HG03520 (cell line): Measurements from ENCODE around the gene NEK6.

Experiments used
- ATAC-seq: cut with Tn5 transposase; IDR thresholded peaks from one replicate; pipeline ENCODE4 v1.9.1; 2021; ENCODE audit warnings: mild to moderate bottlenecking, moderate library complexity; ENCODE audit not compliant: unreplicated experiment

NEK6 gene

DNA sequence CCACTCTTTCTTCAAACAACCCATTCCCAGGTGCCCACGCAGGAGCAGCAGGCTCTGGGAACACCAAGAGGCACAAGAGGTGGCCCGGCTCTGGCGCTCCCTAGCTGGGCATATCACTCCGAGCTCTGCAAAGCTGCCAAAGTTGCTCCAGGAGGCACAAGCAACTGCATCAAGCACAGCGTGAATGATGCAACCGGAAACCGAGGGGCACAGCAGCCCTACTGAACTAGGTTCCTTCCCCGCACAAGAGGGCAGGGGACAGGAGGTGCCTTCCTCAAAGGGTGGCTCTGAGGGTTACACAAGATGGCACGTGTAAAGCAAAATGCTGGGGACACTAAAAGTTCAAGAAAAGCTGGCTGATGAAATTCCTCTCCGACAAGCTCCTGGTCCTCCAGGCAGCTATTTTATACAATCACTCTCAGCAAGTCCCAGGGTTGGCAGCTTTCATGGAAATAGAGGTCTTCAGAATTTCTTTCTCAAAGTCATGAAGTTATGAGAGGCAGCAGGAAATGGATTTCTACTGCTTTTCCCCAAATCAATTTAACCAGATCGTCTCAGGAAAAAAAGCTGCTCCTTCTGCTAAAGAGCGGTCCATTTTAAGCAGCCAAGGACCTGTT is 134.6 kb downstream of the NEK6 start:
- no peak for ATAC-seq

DNA sequence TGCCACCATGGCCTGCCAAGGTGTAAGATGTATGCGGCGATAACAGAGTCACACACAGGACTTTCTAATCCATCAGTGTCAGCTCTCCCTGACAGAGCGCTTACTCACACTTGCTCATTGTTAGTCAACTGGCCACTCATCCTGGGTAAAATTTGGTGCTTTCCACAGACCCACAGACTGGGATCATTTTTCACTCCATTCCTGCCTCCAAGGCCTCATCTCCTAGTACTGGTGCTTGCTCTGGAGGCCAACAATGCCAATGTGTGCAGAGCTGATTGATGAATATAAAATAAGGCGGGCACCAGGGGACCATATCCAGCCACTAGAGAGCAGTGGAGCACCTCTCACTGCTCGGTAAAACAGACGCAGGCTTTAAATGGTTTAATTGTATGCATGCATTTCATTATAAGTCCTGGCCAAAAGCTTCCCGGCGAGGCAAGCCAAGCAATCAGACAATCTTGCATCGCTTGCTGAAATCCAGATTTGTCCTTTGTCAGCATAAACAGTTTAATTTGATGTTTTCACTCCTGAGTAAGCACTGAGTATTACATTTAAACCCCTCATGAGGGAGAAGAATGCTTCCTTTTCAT is 135.2 kb downstream of the NEK6 start:
- ATAC-seq = no peak

DNA sequence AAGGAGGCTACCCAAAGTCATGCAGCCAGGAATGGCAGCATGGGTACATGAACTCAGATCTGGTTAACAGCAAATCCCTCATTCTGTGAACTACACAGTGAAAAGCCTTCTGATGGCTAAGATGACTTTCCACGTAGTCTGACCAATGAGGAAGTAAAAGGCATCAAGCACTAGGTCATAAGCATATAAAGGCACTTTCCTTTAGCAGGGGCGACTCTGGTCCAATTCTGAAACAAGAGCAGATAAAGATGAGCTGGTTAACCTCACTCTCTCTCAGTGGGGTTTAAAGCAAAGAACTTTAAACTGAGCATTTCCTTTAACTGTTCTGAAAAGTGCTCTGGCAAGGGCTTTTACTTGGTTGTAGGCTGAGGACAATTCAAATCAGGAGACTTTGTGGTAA is 136.4 kb downstream of the NEK6 start:
- ATAC-seq = no peak

DNA sequence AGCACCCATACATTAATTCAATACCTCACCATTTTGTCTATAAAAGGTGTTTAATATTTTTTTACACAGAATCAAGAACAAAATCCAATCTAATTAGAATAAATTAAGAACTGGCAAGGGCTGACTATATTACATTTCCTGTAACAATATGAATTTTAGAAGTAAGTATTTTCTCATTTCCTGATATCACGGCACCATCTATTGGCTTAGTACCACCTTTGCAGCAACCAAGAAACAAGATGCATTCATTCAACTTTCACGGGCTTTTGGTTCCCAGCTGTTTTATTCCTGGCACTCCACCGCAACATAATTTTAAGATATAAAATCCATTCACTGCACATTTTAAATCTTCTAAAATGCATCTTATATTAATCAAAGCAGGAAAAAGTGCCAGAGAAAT is 136.8 kb downstream of the NEK6 start:
- ATAC-seq = no peak

DNA sequence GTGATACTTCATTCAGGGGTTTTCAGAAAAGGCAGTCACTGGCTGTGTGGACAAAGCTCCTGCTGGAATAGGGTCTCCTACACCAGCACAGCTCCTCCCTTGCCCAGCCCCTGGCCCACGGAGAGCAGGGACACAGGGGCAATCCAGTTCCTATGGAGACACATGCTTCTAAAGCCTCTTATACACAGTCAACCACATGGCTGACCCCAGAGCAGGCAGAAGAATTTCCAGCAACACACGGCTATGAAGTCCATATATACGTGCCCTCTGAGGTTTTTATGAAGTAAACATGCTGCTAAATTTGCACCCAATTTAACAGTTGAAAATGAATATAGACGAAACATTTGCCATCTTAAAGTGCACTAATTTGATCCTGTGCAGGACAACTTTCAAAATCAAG is 138.1 kb downstream of the NEK6 start:
- ATAC-seq = no peak

DNA sequence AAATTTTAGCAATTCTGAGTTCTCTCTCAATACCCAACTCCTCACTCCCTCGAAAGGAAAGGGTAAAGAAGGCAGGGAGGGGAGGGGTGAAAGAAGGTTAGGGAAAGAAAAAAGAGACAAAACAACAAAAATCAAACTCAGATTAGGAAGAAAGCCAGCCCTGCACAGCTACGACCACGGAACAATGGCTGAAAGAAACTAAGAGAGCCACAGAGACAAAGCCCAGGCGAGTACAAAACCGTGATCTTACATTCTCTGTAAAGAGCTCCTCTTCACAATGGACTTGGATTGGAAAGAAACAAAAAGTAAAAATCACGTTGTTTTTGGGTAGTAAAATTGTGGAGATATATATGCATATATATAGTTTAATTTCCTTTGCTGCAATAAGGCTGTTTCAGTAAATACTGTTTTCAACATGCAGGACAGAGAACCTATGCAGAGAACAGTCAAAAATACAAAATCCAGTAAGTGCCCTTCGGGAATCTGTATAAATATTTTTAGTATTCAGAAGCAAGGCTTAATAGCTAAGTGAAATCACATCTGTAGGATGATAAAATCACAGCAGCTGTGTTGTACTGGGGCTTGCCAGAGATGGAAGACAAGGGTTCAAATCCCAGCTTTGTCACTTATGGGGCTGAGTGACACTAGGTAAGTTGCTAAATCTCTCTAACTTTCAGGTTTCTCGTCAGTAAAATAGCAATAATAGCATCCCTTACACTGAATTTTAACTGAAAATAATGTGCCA is 140.6 kb downstream of the NEK6 start:
- no peak for ATAC-seq

DNA sequence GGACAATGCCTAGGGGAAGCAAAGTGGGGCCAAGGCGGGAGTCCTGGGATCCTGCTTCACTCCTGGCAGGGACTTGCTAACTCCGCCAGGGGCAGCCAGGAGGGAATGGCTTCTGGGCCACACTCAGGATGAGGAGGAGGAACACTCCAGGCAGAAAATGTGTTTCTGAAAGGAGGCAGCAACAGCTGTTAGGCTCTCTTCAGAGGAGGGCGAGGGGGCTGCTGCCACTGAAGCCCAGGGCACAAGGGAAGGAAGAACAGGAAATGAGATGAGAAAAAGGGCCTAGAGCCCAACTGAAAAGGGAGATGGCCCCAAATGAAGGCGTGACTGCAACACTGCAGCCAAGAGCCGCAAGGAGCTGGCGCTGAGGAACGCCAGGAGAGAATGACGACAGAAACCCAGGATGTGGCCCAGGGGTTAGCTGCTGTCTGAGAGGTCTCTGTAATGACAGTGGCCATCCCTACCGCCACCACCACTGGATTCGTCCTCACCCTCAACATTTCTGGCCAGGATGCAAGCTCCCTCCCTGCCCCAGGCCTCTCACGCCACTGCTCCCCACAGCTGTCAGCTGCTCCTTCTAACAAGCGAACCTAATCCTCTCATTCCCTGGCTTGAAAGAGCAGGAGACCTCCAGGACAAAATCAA is 141.7 kb downstream of the NEK6 start:
- no peak for ATAC-seq

DNA sequence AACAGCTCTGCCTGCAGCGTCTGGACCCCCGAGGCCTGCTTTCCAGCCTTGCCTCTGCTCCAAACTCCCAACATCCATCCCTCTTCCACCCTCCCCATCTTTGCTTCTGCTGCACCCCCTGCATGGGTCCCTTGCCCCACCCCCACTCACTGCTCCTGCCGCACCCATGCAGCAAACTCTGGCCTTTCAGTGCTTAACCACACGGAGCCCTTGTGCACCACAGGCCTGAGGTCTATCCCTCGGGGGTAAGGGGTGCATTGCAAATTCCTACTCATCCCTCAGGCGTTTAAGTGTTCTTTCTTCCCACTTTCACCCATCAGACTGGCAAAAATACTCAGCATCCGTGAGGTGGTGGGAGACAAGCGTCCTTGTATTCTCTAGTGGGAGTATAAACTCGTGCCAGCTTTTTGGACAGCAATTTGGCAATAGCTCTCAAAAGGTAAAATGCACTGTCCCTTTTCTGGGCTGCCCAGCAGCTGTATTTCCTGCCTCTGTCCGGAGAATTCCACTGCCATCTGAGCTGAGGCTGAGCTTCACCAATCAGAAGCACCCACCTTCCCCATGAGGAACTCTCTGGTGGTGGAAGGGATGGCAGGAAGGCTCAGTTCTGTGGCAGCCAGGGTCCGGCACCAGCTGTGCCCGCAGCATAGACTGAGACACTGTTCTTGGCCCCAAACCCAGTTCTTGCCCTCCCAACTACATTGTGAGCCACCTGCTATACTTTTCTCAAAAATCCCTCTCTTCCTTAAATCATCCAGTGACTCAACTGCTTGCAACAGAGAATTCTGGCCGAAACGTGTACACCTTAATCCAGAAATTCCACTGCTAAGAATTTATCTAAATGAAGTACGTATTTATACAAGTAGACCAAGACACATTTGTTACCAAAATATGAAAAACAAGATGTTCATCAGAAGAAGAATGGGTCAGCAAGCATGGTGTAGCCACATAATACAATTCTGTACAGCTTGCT is 142.5 kb downstream of the NEK6 start:
- no peak for ATAC-seq
